ENCODE data around the gene DNAJC13. TPM values are rescaled to one million over a fixed set of nuclear protein-coding genes. Genes with fewer than 3 reads are reported as not detected.
"Not testable (repeated sequence)": the region's sequence is repeated elsewhere in the genome, so short reads cannot be mapped to it uniquely, and the experiment has no call there.

The DNAJC13 gene
- total RNA-seq, 1 experiment from 2014 or later: 33.0 TPM

DNA sequence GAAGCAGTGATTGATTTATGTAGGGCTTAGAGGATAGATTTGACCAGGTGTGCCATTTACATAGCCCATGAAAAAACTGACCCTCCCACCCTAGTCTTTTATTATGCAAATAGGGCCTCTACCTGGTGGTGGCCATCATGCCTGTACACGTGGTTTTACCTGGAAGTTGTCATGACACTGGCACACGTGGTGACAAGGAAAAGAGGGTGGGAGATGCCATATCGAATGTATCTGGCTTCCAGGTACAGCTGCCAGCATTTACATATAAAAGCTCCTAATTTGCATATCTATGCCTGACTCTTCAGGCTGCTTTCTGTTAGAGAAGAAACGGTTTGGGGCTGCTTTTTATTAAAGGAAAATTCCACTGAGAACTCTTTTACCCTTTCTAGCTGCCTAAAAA is 35.0 kb upstream of the DNAJC13 start:
- H3K4me3 Mint-ChIP-seq (ENCODE audit: unreplicated experiment): no peak overlapping the region
- POLR2A ChIA-PET: no interaction called here

DNA sequence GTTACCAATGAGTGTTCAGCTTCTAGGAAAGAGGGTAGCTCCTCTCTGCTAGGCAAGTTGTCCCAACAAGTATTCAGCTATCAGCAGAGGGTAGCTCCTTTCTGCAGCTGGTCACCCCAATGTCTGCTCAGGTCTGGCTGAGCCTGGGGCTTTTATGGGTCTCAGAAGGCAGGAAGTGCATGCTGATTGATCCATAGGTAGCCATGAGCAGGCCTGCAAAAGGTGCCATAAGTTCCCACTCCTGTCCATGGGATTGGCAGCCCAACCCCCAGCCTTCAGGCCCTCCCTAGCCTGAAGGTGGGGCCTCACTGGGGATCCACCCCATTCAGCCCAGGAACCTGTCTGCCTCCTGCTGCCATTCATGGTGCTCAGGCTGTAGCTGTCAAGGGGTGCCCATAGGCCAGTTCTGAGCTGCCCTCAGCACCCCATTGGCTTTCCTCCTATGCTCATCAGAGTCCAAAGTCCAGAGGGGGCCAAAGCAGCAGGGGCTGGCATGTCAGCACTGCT is 34.6 kb upstream of the DNAJC13 start:
- Mint-ChIP-seq H3K27ac (ENCODE audit: low read depth, unreplicated experiment) (no peak overlapping the region), H3K9me3 (ENCODE audit: unreplicated experiment) (no peaks in the 10 kb centered on the region), H3K27me3 (ENCODE audit: insufficient read depth, unreplicated experiment) (peaks cover 12% of the 10 kb centered on the region), H3K4me3 (ENCODE audit: unreplicated experiment) (no peak overlapping the region), H3K4me1 (ENCODE audit: insufficient read depth, unreplicated experiment) (no peaks in the 10 kb centered on the region), H3K36me3 (ENCODE audit: insufficient read depth, unreplicated experiment) (no peaks in the 10 kb centered on the region)
- intact Hi-C loops (cut with micrococcal nuclease): no loop called here
- no TSS peak for BruUV-seq (replicated peaks)
- no peak for DNase-seq (ENCODE audit: unreplicated experiment)
- CTCF ChIA-PET: interaction anchor here (0.6 to 1.8 kb wide), 6 partner anchors 8 to 182 kb away, joined by 3 to 6 read pairs (median 4); no protein-coding TSS in a partner anchor
- TF ChIP-seq, protein P1, sequence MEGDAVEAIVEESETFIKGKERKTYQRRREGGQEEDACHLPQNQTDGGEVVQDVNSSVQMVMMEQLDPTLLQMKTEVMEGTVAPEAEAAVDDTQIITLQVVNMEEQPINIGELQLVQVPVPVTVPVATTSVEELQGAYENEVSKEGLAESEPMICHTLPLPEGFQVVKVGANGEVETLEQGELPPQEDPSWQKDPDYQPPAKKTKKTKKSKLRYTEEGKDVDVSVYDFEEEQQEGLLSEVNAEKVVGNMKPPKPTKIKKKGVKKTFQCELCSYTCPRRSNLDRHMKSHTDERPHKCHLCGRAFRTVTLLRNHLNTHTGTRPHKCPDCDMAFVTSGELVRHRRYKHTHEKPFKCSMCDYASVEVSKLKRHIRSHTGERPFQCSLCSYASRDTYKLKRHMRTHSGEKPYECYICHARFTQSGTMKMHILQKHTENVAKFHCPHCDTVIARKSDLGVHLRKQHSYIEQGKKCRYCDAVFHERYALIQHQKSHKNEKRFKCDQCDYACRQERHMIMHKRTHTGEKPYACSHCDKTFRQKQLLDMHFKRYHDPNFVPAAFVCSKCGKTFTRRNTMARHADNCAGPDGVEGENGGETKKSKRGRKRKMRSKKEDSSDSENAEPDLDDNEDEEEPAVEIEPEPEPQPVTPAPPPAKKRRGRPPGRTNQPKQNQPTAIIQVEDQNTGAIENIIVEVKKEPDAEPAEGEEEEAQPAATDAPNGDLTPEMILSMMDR (IDR thresholded peaks at IDR 0.05; ENCODE audit: unreplicated experiment): no peak
- POLR2A ChIA-PET: no interaction called here

More for the DNA sequence above, 35.0 kb upstream of the DNAJC13 start:
- H3K27ac Mint-ChIP-seq (ENCODE audit: low read depth, unreplicated experiment): no peak overlapping the region
- DNase-seq (ENCODE audit: unreplicated experiment): no peak
- no peaks in the 10 kb centered on the region for H3K36me3 Mint-ChIP-seq (ENCODE audit: insufficient read depth, unreplicated experiment)
- no peaks in the 10 kb centered on the region for H3K4me1 Mint-ChIP-seq (ENCODE audit: insufficient read depth, unreplicated experiment)
- no TSS peak for BruUV-seq (replicated peaks)
- no peaks in the 10 kb centered on the region for H3K9me3 Mint-ChIP-seq (ENCODE audit: unreplicated experiment)
- H3K27me3 Mint-ChIP-seq (ENCODE audit: insufficient read depth, unreplicated experiment): peaks cover 7% of the 10 kb centered on the region
- TF ChIP-seq, protein P1 (IDR thresholded peaks at IDR 0.05; ENCODE audit: unreplicated experiment): no peak
- CTCF ChIA-PET: interaction anchor here (0.6 to 1.8 kb wide), 6 partner anchors 9 to 182 kb away, joined by 3 to 6 read pairs (median 4); no protein-coding TSS in a partner anchor
- intact Hi-C loops (cut with micrococcal nuclease): no loop called here

DNA sequence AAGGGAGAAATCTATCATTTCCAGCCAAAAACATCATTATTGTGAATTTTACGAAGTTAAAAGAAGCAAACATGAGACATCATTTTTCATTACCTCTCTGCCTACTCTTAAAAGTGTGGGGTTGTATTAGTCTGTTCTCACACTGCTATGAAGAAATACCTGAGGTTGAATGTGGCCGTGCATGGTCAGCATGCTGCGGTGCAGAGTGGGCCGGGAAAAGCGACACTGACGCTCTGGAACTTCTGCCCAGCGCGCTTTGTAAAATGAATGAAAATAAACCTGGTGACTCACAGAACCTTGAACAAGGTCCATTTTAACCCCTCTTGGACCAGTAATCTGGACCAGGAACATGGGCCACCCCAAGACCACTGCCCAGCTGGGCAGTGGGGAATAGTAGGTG is 31.0 kb upstream of the DNAJC13 start:
- H3K4me1 Mint-ChIP-seq (ENCODE audit: insufficient read depth, unreplicated experiment): no peaks in the 10 kb centered on the region
- H3K27ac Mint-ChIP-seq (ENCODE audit: low read depth, unreplicated experiment): no peak overlapping the region
- no peaks in the 10 kb centered on the region for H3K9me3 Mint-ChIP-seq (ENCODE audit: unreplicated experiment)
- ChIA-PET POLR2A (no interaction called here), CTCF (interaction anchor here (1.4 kb wide), 1 partner anchor 12 kb away, joined by 4 read pairs; no protein-coding TSS in a partner anchor)
- BruUV-seq (replicated peaks): no TSS peak
- no peak overlapping the region for H3K4me3 Mint-ChIP-seq (ENCODE audit: unreplicated experiment)
- H3K36me3 Mint-ChIP-seq (ENCODE audit: insufficient read depth, unreplicated experiment): no peaks in the 10 kb centered on the region
- no peak for DNase-seq (ENCODE audit: unreplicated experiment)
- peaks cover 13% of the 10 kb centered on the region for H3K27me3 Mint-ChIP-seq (ENCODE audit: insufficient read depth, unreplicated experiment)
- TF ChIP-seq, protein P1 (IDR thresholded peaks at IDR 0.05; ENCODE audit: unreplicated experiment): no peak
- intact Hi-C loops (cut with micrococcal nuclease): no loop called here

DNA sequence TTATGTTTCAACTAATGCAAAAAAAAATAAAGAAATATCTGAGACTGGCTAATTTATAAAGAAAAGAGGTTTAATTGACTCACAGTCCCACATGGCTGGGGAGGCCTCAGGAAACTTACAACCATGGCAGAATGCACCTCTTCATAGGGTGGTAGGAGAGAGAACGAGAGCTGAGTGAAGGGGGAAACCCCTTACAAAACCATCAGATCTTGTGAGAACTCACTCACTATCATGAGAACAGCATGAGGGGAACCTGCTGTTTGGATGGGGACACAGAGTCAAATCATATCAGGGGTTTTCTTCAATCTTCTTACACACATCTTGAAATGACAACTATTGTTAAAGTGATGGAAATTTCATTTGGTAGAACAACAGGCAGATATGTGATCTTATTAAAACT is 24.6 kb upstream of the DNAJC13 start:
- H3K27me3 Mint-ChIP-seq (ENCODE audit: insufficient read depth, unreplicated experiment); H3K27ac Mint-ChIP-seq (ENCODE audit: low read depth, unreplicated experiment); H3K36me3 Mint-ChIP-seq (ENCODE audit: insufficient read depth, unreplicated experiment); intact Hi-C loops (cut with micrococcal nuclease); H3K4me1 Mint-ChIP-seq (ENCODE audit: insufficient read depth, unreplicated experiment); H3K9me3 Mint-ChIP-seq (ENCODE audit: unreplicated experiment); POLR2A ChIA-PET; DNase-seq (ENCODE audit: unreplicated experiment); H3K4me3 Mint-ChIP-seq (ENCODE audit: unreplicated experiment); BruUV-seq (replicated peaks): not testable (repeated sequence)
- CTCF ChIA-PET: interaction anchor here (1.2 to 1.6 kb wide), 2 partner anchors 8 to 41 kb away, joined by 4 to 5 read pairs; no protein-coding TSS in a partner anchor
